SK-N-SH (cell line): Measurements from ENCODE around the gene RBL1. TPM values are rescaled to one million over a fixed set of nuclear protein-coding genes. Genes with fewer than 3 reads are reported as not detected.

Experiments
- CTCF ChIA-PET: fragments of 300-600, 350-600 bp; formaldehyde crosslinking; extraction: SDS; loops from one replicate; lab custom pipeline; 2021; lab: Yijun Ruan, JAX
- POLR2A ChIA-PET: fragments of 350-600 bp; sonication (Branson Sonifier 250); formaldehyde crosslinking; extraction: SDS; loops from one replicate; lab custom pipeline; 2020; ENCODE audit warnings: antibody characterized with exemption, inconsistent platforms; lab: Yijun Ruan, JAX
- DNase-seq: peaks from one replicate; pipeline ENCODE4 v3.0.0; 2012
- H2AFZ ChIP-seq: fragments of 200-600 bp; sonication (generic); 2 replicates; pipeline ENCODE4 v1.8.1; 2016; ENCODE audit warnings: antibody characterized with exemption, mild to moderate bottlenecking, low read depth
- H3F3A ChIP-seq: fragments of 200-600 bp; sonication (generic); replicated peaks from 2 replicates; pipeline ENCODE3; 2016; ENCODE audit warnings: antibody characterized with exemption, mild to moderate bottlenecking; ENCODE audit not compliant: insufficient read depth
- H3K27ac ChIP-seq, 2 experiments: fragments of 200-500 bp in 1 of 2; fragments of 200-600 bp in 1 of 2; sonication (Bioruptor generic) in 1 of 2; sonication (generic), shearing (Covaris generic) in 1 of 2; 2 replicates each; pipeline versions ENCODE4 v1.5.1 to v1.6.1; 2014 to 2016; ENCODE audit warnings: low read depth in 2 of 2, inconsistent platforms in 1 of 2, low read length in 1 of 2, mild to moderate bottlenecking in 1 of 2, mixed read lengths in 1 of 2
- H3K27me3 ChIP-seq: fragments of 200-600 bp; sonication (generic), shearing (Covaris generic); 2 replicates; pipeline ENCODE4 v1.6.1; 2016; ENCODE audit warnings: mixed run types; ENCODE audit not compliant: insufficient read depth
- H3K36me3 ChIP-seq, 2 experiments: fragments of 200-500 bp in 1 of 2; fragments of 200-600 bp in 1 of 2; sonication (Bioruptor generic) in 1 of 2; sonication (generic) in 1 of 2; replicated peaks in 1 of 2; 2 replicates each; pipeline versions ENCODE3 to v1.5.1; 2014 to 2016; ENCODE audit warnings: low read length in 1 of 2, mild to moderate bottlenecking in 1 of 2; ENCODE audit not compliant: insufficient read depth in 2 of 2, control insufficient read depth in 1 of 2
- H3K4me1 ChIP-seq, 2 experiments: fragments of 200-500 bp in 1 of 2; fragments of 200-600 bp in 1 of 2; sonication (Bioruptor generic) in 1 of 2; sonication (generic), shearing (Covaris generic) in 1 of 2; 2 replicates each; pipeline versions ENCODE4 v1.5.1 to v1.6.1; 2014 to 2016; ENCODE audit warnings: low read depth in 1 of 2, low read length in 1 of 2, mixed run types in 1 of 2; ENCODE audit not compliant: insufficient read depth in 2 of 2, control insufficient read depth in 1 of 2
- H3K4me2 ChIP-seq: fragments of 200-600 bp; sonication (generic), shearing (Covaris generic); 2 replicates; pipeline ENCODE4 v1.6.1; 2017; ENCODE audit warnings: mixed run types
- H3K4me3 ChIP-seq, 2 experiments: fragments of 200-500 bp in 1 of 2; fragments of 200-600 bp in 1 of 2; sonication (Bioruptor generic) in 1 of 2; sonication (generic), shearing (Covaris generic) in 1 of 2; 2 replicates each; pipeline versions ENCODE4 v1.5.1 to v1.8.1; 2014 to 2016; ENCODE audit warnings: low read depth in 2 of 2, inconsistent platforms in 1 of 2, low read length in 1 of 2, mild to moderate bottlenecking in 1 of 2, mixed read lengths in 1 of 2, moderate library complexity in 1 of 2
- H3K79me2 ChIP-seq: fragments of 200-600 bp; sonication (generic); 2 replicates; pipeline ENCODE4 v1.8.1; 2017; ENCODE audit warnings: mild to moderate bottlenecking; ENCODE audit not compliant: insufficient read depth
- H3K9ac ChIP-seq: fragments of 200-600 bp; sonication (generic); 2 replicates; pipeline ENCODE4 v1.6.1; 2017; ENCODE audit warnings: mixed run types
- H3K9me2 ChIP-seq: fragments of 200-600 bp; sonication (generic); 2 replicates; pipeline ENCODE4 v1.6.1; 2017; ENCODE audit warnings: mixed run types
- H3K9me3 ChIP-seq: fragments of 200-600 bp; sonication (generic); 2 replicates; pipeline ENCODE4 v1.6.1; 2017; ENCODE audit warnings: mixed run types, mild to moderate bottlenecking, moderate library complexity
- H4K20me1 ChIP-seq: fragments of 200-600 bp; sonication (generic); 2 replicates; pipeline ENCODE4 v1.6.1; 2017; ENCODE audit warnings: mild to moderate bottlenecking, mixed run types; ENCODE audit not compliant: insufficient read depth
- FOSL2 ChIP-seq: IDR thresholded peaks from 2 replicates; pipeline ENCODE4 v1.4.0; 2012; ENCODE audit warnings: low read depth, mild to moderate bottlenecking, moderate library complexity, borderline replicate concordance
- FOXJ3 ChIP-seq: sonication (generic); formaldehyde crosslinking; IDR thresholded peaks from 2 replicates; pipeline ENCODE4 v1.5.1; 2020; ENCODE audit warnings: mild to moderate bottlenecking, missing genetic modification reagents
- GATA2 ChIP-seq: sonication (generic); formaldehyde crosslinking; IDR thresholded peaks from 2 replicates; pipeline ENCODE4 v1.5.0; 2020; ENCODE audit warnings: mild to moderate bottlenecking, missing genetic modification reagents
- JUND ChIP-seq: IDR thresholded peaks from 2 replicates; pipeline ENCODE4 v1.4.0; 2012
- MEF2A ChIP-seq: IDR thresholded peaks from 2 replicates; pipeline ENCODE4 v1.4.0; 2012; ENCODE audit warnings: low read depth, borderline replicate concordance
- NRF1 ChIP-seq: IDR thresholded peaks from 2 replicates; pipeline ENCODE4 v1.6.1; 2012; ENCODE audit warnings: low read depth, mild to moderate bottlenecking, low read length
- RAD21 ChIP-seq: IDR thresholded peaks from 2 replicates; pipeline ENCODE4 v1.6.1; 2012; ENCODE audit warnings: mild to moderate bottlenecking, low read length
- RFX5 ChIP-seq: IDR thresholded peaks from 2 replicates; pipeline ENCODE4 v1.6.1; 2012; ENCODE audit warnings: mild to moderate bottlenecking, improper control_type of control experiment, low read length
- RXRA ChIP-seq: IDR thresholded peaks from 2 replicates; pipeline ENCODE4 v1.4.0; 2012; ENCODE audit warnings: low read depth, mild to moderate bottlenecking, borderline replicate concordance
- SMC3 ChIP-seq: IDR thresholded peaks from 2 replicates; pipeline ENCODE4 v1.6.1; 2012; ENCODE audit warnings: low read depth, low read length, improper control_type of control experiment
- TAF1 ChIP-seq: IDR thresholded peaks from 2 replicates; pipeline ENCODE4 v1.6.1; 2012; ENCODE audit warnings: low read depth, mild to moderate bottlenecking, low read length, moderate library complexity, borderline replicate concordance
- TCF12 ChIP-seq: IDR thresholded peaks from 2 replicates; pipeline ENCODE4 v1.4.0; 2012
- TEAD4 ChIP-seq: IDR thresholded peaks from 2 replicates; pipeline ENCODE4 v1.4.0; 2012; ENCODE audit warnings: mild to moderate bottlenecking, borderline replicate concordance; ENCODE audit not compliant: insufficient read depth
- WGBS: methylation state at CpG from one replicate; pipeline ENCODE4 v1.1.6; 2017; ENCODE audit warnings: low lambda C conversion rate; 5-methylcytosine and 5-hydroxymethylcytosine counted together
- polyA plus RNA-seq, 3 experiments: library from polyadenylated mRNA; depleted of rRNA; stranded (reverse); fragments of >200 nt; gene quantifications; 2 replicates each; pipeline ENCODE4 v1.2.3, GENCODE V29; 2012
- TF ChIP-seq, protein P1 (sequence below): fragments of 150-350 bp; IDR thresholded peaks from 2 replicates; pipeline ENCODE4 v1.6.1; 2016; ENCODE audit warnings: mild to moderate bottlenecking, low read depth, low read length
- TF ChIP-seq, protein P2 (sequence below): fragments of 200-600 bp; sonication (generic); IDR thresholded peaks from 2 replicates; pipeline ENCODE4 v1.6.1; 2017; ENCODE audit warnings: antibody characterized with exemption, mild to moderate bottlenecking, moderate library complexity
- TF ChIP-seq, protein P3 (sequence below): IDR thresholded peaks from 2 replicates; pipeline ENCODE4; 2012
- TF ChIP-seq, protein P4 (sequence below): IDR thresholded peaks from 2 replicates; pipeline ENCODE4 v1.4.0; 2012; ENCODE audit warnings: low read depth, borderline replicate concordance

The RBL1 gene
- polyA plus RNA-seq, 1 of the 3 experiments (the other 2 are of a cell fraction), result 2.5 TPM

DNA sequence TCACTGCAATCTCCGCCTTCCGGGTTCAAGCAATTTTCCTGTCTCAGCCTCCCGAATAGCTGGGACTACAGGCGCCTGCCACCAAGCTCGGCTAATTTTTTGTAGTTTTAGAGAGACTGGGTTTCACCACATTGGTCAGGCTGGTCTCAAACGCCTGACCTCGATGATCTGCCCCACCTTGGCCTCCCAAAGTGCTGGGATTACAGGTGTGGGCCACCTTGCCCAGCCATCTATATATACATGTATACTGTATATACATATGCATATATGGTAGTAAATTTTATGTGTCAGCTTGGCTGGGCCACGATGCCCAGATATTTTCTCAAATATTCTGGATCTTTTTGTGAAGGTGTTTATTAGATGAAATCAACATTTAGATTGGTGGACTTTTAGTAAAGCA lies 18.8 kb downstream of the RBL1 start:
- no peak overlapping the region for H3K27ac ChIP-seq
- no peaks in the 10 kb centered on the region for H3F3A ChIP-seq
- no peak overlapping the region for H3K9ac ChIP-seq
- H2AFZ ChIP-seq, result no peak overlapping the region
- H3K4me2 ChIP-seq, result no peak overlapping the region
- H3K36me3 ChIP-seq, result peaks cover 0 to 18% of the 10 kb centered on the region in 2 experiments
- no peaks in the 10 kb centered on the region for H3K27me3 ChIP-seq
- H3K4me3 ChIP-seq, result no peak overlapping the region
- ChIA-PET POLR2A (no interaction called here), CTCF (interaction anchor here (1.3 kb wide), 1 partner anchor 10 kb away, joined by 3 read pairs; no protein-coding TSS in a partner anchor)
- over 99% methylated on average over 8 of the region's 8 CpGs for WGBS
- no peak for DNase-seq
- peaks cover 44% of the 10 kb centered on the region; the same call in 1 of the 2 replicates for H3K79me2 ChIP-seq
- no peaks in the 10 kb centered on the region for H3K9me2 ChIP-seq
- peaks cover 4% of the 10 kb centered on the region; the same call in 1 of the 2 replicates for H3K9me3 ChIP-seq
- H4K20me1 ChIP-seq, result no peaks in the 10 kb centered on the region
- H3K4me1 ChIP-seq, result no peaks in the 10 kb centered on the region
- TF ChIP-seq TEAD4 (no peak), FOSL2 (no peak), RFX5 (no peak), FOXJ3 (CRISPR knock-in tag) (no peak), GATA2 (CRISPR knock-in tag) (no peak), RAD21 (no peak), MEF2A (no peak), NRF1 (no peak), TAF1 (no peak), JUND (no peak), TCF12 (no peak), SMC3 (no peak), RXRA (no peak)
- TF ChIP-seq, protein P1, sequence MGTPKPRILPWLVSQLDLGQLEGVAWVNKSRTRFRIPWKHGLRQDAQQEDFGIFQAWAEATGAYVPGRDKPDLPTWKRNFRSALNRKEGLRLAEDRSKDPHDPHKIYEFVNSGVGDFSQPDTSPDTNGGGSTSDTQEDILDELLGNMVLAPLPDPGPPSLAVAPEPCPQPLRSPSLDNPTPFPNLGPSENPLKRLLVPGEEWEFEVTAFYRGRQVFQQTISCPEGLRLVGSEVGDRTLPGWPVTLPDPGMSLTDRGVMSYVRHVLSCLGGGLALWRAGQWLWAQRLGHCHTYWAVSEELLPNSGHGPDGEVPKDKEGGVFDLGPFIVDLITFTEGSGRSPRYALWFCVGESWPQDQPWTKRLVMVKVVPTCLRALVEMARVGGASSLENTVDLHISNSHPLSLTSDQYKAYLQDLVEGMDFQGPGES, result no peak
- TF ChIP-seq, protein P2, sequence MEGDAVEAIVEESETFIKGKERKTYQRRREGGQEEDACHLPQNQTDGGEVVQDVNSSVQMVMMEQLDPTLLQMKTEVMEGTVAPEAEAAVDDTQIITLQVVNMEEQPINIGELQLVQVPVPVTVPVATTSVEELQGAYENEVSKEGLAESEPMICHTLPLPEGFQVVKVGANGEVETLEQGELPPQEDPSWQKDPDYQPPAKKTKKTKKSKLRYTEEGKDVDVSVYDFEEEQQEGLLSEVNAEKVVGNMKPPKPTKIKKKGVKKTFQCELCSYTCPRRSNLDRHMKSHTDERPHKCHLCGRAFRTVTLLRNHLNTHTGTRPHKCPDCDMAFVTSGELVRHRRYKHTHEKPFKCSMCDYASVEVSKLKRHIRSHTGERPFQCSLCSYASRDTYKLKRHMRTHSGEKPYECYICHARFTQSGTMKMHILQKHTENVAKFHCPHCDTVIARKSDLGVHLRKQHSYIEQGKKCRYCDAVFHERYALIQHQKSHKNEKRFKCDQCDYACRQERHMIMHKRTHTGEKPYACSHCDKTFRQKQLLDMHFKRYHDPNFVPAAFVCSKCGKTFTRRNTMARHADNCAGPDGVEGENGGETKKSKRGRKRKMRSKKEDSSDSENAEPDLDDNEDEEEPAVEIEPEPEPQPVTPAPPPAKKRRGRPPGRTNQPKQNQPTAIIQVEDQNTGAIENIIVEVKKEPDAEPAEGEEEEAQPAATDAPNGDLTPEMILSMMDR, result no peak
- TF ChIP-seq, protein P3, sequence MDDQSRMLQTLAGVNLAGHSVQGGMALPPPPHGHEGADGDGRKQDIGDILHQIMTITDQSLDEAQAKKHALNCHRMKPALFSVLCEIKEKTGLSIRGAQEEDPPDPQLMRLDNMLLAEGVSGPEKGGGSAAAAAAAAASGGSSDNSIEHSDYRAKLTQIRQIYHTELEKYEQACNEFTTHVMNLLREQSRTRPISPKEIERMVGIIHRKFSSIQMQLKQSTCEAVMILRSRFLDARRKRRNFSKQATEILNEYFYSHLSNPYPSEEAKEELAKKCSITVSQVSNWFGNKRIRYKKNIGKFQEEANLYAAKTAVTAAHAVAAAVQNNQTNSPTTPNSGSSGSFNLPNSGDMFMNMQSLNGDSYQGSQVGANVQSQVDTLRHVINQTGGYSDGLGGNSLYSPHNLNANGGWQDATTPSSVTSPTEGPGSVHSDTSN, result no peak
- TF ChIP-seq, protein P4, sequence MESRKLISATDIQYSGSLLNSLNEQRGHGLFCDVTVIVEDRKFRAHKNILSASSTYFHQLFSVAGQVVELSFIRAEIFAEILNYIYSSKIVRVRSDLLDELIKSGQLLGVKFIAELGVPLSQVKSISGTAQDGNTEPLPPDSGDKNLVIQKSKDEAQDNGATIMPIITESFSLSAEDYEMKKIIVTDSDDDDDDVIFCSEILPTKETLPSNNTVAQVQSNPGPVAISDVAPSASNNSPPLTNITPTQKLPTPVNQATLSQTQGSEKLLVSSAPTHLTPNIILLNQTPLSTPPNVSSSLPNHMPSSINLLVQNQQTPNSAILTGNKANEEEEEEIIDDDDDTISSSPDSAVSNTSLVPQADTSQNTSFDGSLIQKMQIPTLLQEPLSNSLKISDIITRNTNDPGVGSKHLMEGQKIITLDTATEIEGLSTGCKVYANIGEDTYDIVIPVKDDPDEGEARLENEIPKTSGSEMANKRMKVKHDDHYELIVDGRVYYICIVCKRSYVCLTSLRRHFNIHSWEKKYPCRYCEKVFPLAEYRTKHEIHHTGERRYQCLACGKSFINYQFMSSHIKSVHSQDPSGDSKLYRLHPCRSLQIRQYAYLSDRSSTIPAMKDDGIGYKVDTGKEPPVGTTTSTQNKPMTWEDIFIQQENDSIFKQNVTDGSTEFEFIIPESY, result no peak
